OCI-LY3 (cell line): ENCODE results near the gene LMBRD2.

Experiments
- H2AFZ ChIP-seq: fragments of 200-600, 300-600 bp; shearing (Covaris generic); 2 replicates; pipeline ENCODE4 v1.6.0; 2014; ENCODE audit warnings: antibody characterized with exemption, low read depth, low read length
- H3K27ac ChIP-seq: fragments of 200-600, 300-600 bp; sonication (generic); 2 replicates; pipeline ENCODE4 v1.5.1; 2014; ENCODE audit warnings: mild to moderate bottlenecking, low read length, moderate library complexity, mixed read lengths
- H3K27me3 ChIP-seq: fragments of 200-600, 300-600 bp; sonication (generic); 2 replicates; pipeline ENCODE4 v1.6.1; 2014; ENCODE audit warnings: low read depth, low read length, mixed read lengths
- H3K36me3 ChIP-seq: fragments of 200-600, 300-600 bp; sonication (generic); replicated peaks from 2 replicates; pipeline ENCODE3; 2014; ENCODE audit warnings: low read depth, low read length, mixed read lengths
- H3K4me1 ChIP-seq: fragments of 300-600, 200-600 bp; sonication (generic); 2 replicates; pipeline ENCODE4 v1.6.1; 2014; ENCODE audit warnings: low read length, mixed read lengths
- H3K4me2 ChIP-seq: fragments of 200-600, 300-600 bp; sonication (generic); 2 replicates; pipeline ENCODE4 v1.6.1; 2014; ENCODE audit warnings: low read length, mixed read lengths
- H3K4me3 ChIP-seq: fragments of 300-600, 200-600 bp; sonication (generic); 2 replicates; pipeline ENCODE4 v1.5.1; 2014; ENCODE audit warnings: antibody characterized with exemption, mild to moderate bottlenecking, low read length, moderate library complexity
- H3K79me2 ChIP-seq: fragments of 300-600, 200-600 bp; shearing (Covaris generic); 2 replicates; pipeline ENCODE4 v1.6.1; 2014; ENCODE audit warnings: mild to moderate bottlenecking, low read length, mixed read lengths
- H3K9ac ChIP-seq: fragments of 300-600, 200-600 bp; shearing (Covaris generic); 2 replicates; pipeline ENCODE4 v1.6.0; 2014; ENCODE audit warnings: mild to moderate bottlenecking, low read length, moderate library complexity
- H3K9me3 ChIP-seq: fragments of 200-600, 300-600 bp; shearing (Covaris generic); 2 replicates; pipeline ENCODE4 v1.6.1; 2014; ENCODE audit warnings: low read length, mixed read lengths; ENCODE audit not compliant: insufficient read depth
- H4K20me1 ChIP-seq: fragments of 200-600, 300-600 bp; sonication (generic); 2 replicates; pipeline ENCODE4 v1.6.1; 2016; ENCODE audit warnings: low read length, mixed read lengths; ENCODE audit not compliant: insufficient read depth
- CTCF ChIP-seq: fragments of 200-600, 300-600 bp; sonication (generic); IDR thresholded peaks from 2 replicates; pipeline ENCODE4 v1.5.1; 2014; ENCODE audit warnings: antibody characterized with exemption, low read length, low read depth
- EZH2phosphoT487 ChIP-seq: fragments of 200-600 bp; shearing (Covaris generic); IDR thresholded peaks from 2 replicates; pipeline ENCODE4 v1.6.1; 2018; ENCODE audit warnings: antibody characterized with exemption, mixed run types, low read depth

LMBRD2 gene

GRCh38 chr5:36152324-36153297 lies 924 bp upstream of the LMBRD2 start:
- Histone ChIP-seq H3K4me1 (peaks cover 8% of the 10 kb centered on the region; the same call in 1 of the 2 replicates), H4K20me1 (no peaks in the 10 kb centered on the region), H3K4me3 (peak overlapping the region; percentile 97), H3K27ac (peak overlapping the region; percentile 45), H3K79me2 (peaks cover 37% of the 10 kb centered on the region), H3K27me3 (no peaks in the 10 kb centered on the region), H3K9ac (peak overlapping the region; percentile 94), H2AFZ (peak overlapping the region; percentile 75), H3K36me3 (peaks cover 13% of the 10 kb centered on the region), H3K4me2 (peak overlapping the region; percentile 88), H3K9me3 (no peaks in the 10 kb centered on the region)
- TF ChIP-seq EZH2phosphoT487, result no peak

GRCh38 chr5:36150676-36151433 lies 832 bp downstream of the LMBRD2 start:
- H3K27me3 ChIP-seq, result no peaks in the 10 kb centered on the region
- peak overlapping the region; percentile 89 for H2AFZ ChIP-seq
- peak overlapping the region; percentile 82 for H3K9ac ChIP-seq
- H3K4me3 ChIP-seq, result peak overlapping the region; percentile 97
- H3K27ac ChIP-seq, result no peak overlapping the region
- peaks cover 6% of the 10 kb centered on the region for H3K36me3 ChIP-seq
- H3K4me1 ChIP-seq, result peaks cover 8% of the 10 kb centered on the region; the same call in 1 of the 2 replicates
- no peaks in the 10 kb centered on the region for H4K20me1 ChIP-seq
- H3K79me2 ChIP-seq, result peaks cover 37% of the 10 kb centered on the region
- H3K9me3 ChIP-seq, result no peaks in the 10 kb centered on the region
- H3K4me2 ChIP-seq, result peak overlapping the region; percentile 88
- TF ChIP-seq EZH2phosphoT487 (no peak), CTCF (no peak)

- Histone ChIP-seq H3K4me2 (no peak overlapping the region), H3K79me2 (peaks cover 19% of the 10 kb centered on the region), H4K20me1 (no peaks in the 10 kb centered on the region), H3K9me3 (no peaks in the 10 kb centered on the region), H3K36me3 (no peaks in the 10 kb centered on the region), H3K4me3 (no peak overlapping the region), H2AFZ (no peak overlapping the region), H3K4me1 (peaks cover 6% of the 10 kb centered on the region; the same call in 1 of the 2 replicates), H3K9ac (no peak overlapping the region), H3K27me3 (no peaks in the 10 kb centered on the region), H3K27ac (no peak overlapping the region)
- TF ChIP-seq EZH2phosphoT487 (no peak), CTCF (no peak)
Observed at GRCh38 chr5:36147681-36148080, 4.0 kb downstream of the LMBRD2 start.

- Histone ChIP-seq H3K9me3 (no peaks in the 10 kb centered on the region), H3K27ac (no peak overlapping the region), H3K4me1 (peaks cover 6% of the 10 kb centered on the region; the same call in 1 of the 2 replicates), H3K4me2 (no peak overlapping the region), H3K27me3 (no peaks in the 10 kb centered on the region), H3K79me2 (peaks cover 10% of the 10 kb centered on the region), H4K20me1 (no peaks in the 10 kb centered on the region), H3K4me3 (no peak overlapping the region), H3K36me3 (no peaks in the 10 kb centered on the region), H2AFZ (no peak overlapping the region), H3K9ac (no peak overlapping the region)
- TF ChIP-seq CTCF (no peak), EZH2phosphoT487 (no peak)
Observed at GRCh38 chr5:36146390-36146789, 5.3 kb downstream of the LMBRD2 start.
